Mesenchymal stem cell (in vitro differentiated cells and primary cell): ENCODE results near the gene DUOX2.
A peak's percentile ranks its signal among the peaks of the same experiment; 100 is the strongest.

ENCODE experiments used
- DNase-seq: peaks from one replicate; pipeline ENCODE4 v3.0.0-alpha.2; 2013
- H2AFZ ChIP-seq: one replicate; pipeline ENCODE4 v1.6.1; 2013; ENCODE audit warnings: low read depth, mild to moderate bottlenecking, control low read depth, inconsistent platforms, low read length, moderate library complexity
- H2AK5ac ChIP-seq: 2 replicates; pipeline ENCODE4 v1.6.1; 2013; ENCODE audit warnings: low read length, moderate library complexity, mild to moderate bottlenecking, inconsistent platforms; ENCODE audit not compliant: severe bottlenecking
- H2BK120ac ChIP-seq: one replicate; pipeline ENCODE4 v1.6.1; 2013; ENCODE audit warnings: low read depth, mild to moderate bottlenecking, inconsistent platforms, low read length, moderate library complexity
- H2BK12ac ChIP-seq, 2 experiments: one replicate each; pipeline ENCODE4 v1.6.1; 2013; ENCODE audit warnings: inconsistent platforms in 2 of 2, low read length in 2 of 2, mild to moderate bottlenecking in 2 of 2, moderate library complexity in 2 of 2, control low read depth in 1 of 2
- H2BK15ac ChIP-seq: one replicate; pipeline ENCODE4 v1.6.1; 2013; ENCODE audit warnings: mild to moderate bottlenecking, low read depth, inconsistent platforms; ENCODE audit not compliant: poor library complexity, severe bottlenecking
- H2BK5ac ChIP-seq: 2 replicates; pipeline ENCODE4 v1.6.1; 2013; ENCODE audit warnings: low read depth, mild to moderate bottlenecking, low read length, control low read depth, inconsistent platforms; ENCODE audit not compliant: poor library complexity, severe bottlenecking
- H3K14ac ChIP-seq, 2 experiments: one replicate each; pipeline ENCODE4 v1.6.1; 2013; ENCODE audit warnings: inconsistent platforms in 2 of 2, low read length in 2 of 2, control low read depth in 1 of 2, mild to moderate bottlenecking in 1 of 2, moderate library complexity in 1 of 2
- H3K18ac ChIP-seq, 2 experiments: one replicate each; pipeline ENCODE4 v1.6.1; 2013; ENCODE audit warnings: inconsistent platforms in 2 of 2, low read length in 2 of 2, control low read depth in 1 of 2, low read depth in 1 of 2, mild to moderate bottlenecking in 1 of 2
- H3K23ac ChIP-seq, 2 experiments: one replicate each; pipeline ENCODE4 v1.6.1; 2013; ENCODE audit warnings: inconsistent platforms in 2 of 2, low read length in 2 of 2, mild to moderate bottlenecking in 2 of 2, moderate library complexity in 2 of 2, control low read depth in 1 of 2
- H3K27ac ChIP-seq: 2 replicates; pipeline ENCODE4 v1.5.1; 2013; ENCODE audit warnings: mild to moderate bottlenecking, moderate library complexity, low read length, control low read depth, inconsistent platforms; ENCODE audit not compliant: poor library complexity, severe bottlenecking
- H3K27me3 ChIP-seq, 2 experiments: 2 replicates each; pipeline versions ENCODE4 v1.6.1 to v1.7.0; 2013; ENCODE audit warnings: low read length in 2 of 2, mild to moderate bottlenecking in 2 of 2, moderate library complexity in 2 of 2, control low read depth in 1 of 2, inconsistent platforms in 1 of 2; ENCODE audit not compliant: control insufficient read depth in 1 of 2, insufficient read depth in 1 of 2
- H3K36me3 ChIP-seq, 2 experiments: 2 replicates each; pipeline versions ENCODE4 v1.6.1 to v1.7.0; 2013; ENCODE audit warnings: low read length in 2 of 2, control low read depth in 1 of 2, inconsistent platforms in 1 of 2, low read depth in 1 of 2, mild to moderate bottlenecking in 1 of 2; ENCODE audit not compliant: insufficient read depth in 2 of 2, control insufficient read depth in 1 of 2
- H3K4ac ChIP-seq, 2 experiments: one replicate each; pipeline ENCODE4 v1.6.1; 2013; ENCODE audit warnings: inconsistent platforms in 2 of 2, low read length in 2 of 2, mild to moderate bottlenecking in 2 of 2, moderate library complexity in 2 of 2, control low read depth in 1 of 2, low read depth in 1 of 2
- H3K4me1 ChIP-seq: 2 replicates; pipeline ENCODE4 v1.6.1; 2013; ENCODE audit warnings: low read depth, low read length, control low read depth; ENCODE audit not compliant: control insufficient read depth, insufficient read depth
- H3K4me2 ChIP-seq: 2 replicates; pipeline ENCODE4 v1.6.1; 2013; ENCODE audit warnings: low read length, mild to moderate bottlenecking, inconsistent platforms; ENCODE audit not compliant: poor library complexity, severe bottlenecking
- H3K4me3 ChIP-seq, 2 experiments: 2 replicates each; pipeline versions ENCODE4 v1.5.1 to v1.7.0; 2013; ENCODE audit warnings: low read length in 2 of 2, mild to moderate bottlenecking in 2 of 2, control low read depth in 1 of 2, low read depth in 1 of 2; ENCODE audit not compliant: insufficient read depth in 1 of 2
- H3K79me1 ChIP-seq: replicated peaks from 2 replicates; pipeline ENCODE4 v1.6.1; 2013; ENCODE audit warnings: mild to moderate bottlenecking, control low read depth, low read length, inconsistent platforms; ENCODE audit not compliant: poor library complexity, severe bottlenecking
- H3K9ac ChIP-seq: 2 replicates; pipeline ENCODE4 v1.7.0; 2013; ENCODE audit warnings: mild to moderate bottlenecking, low read length, moderate library complexity
- H3K9me3 ChIP-seq: 2 replicates; pipeline ENCODE4 v1.7.0; 2013; ENCODE audit warnings: mild to moderate bottlenecking, low read length; ENCODE audit not compliant: control insufficient read depth
- H4K8ac ChIP-seq: one replicate; pipeline ENCODE4 v1.6.1; 2013; ENCODE audit warnings: inconsistent platforms, mild to moderate bottlenecking, low read length, moderate library complexity
- H4K91ac ChIP-seq: one replicate; pipeline ENCODE4 v1.6.1; 2013; ENCODE audit warnings: mild to moderate bottlenecking, low read length, inconsistent platforms
- WGBS: methylation state at CpG from one replicate; pipeline ENCODE4 v1.1.7; 2013; ENCODE audit warnings: mixed read lengths; 5-methylcytosine and 5-hydroxymethylcytosine counted together

Gene DUOX2

DNA sequence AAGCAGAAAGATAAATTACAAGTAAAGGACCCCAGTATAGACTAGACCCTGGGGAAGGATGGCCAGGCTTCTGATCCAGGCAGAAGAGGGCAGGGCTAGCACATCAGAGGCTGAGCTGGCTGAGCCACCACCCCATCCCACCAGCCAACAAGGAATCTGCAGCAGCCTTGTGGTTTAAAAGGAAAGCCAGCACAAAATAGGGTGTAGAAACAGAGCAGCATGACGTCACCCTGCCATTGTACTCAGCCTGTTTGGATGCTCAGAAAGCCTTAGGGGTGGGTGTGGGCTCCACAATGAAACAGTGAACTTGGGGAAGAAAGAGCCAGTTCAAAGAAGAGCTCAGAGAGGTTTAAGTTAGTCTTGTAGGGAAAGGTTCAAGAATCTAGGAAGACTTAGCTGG, 44.0 kb upstream of the DUOX2 start:
- WGBS, result 38% methylated on average over 1 of the region's 1 CpG
- Histone ChIP-seq H2BK120ac (no peak overlapping the region), H2BK12ac (no peak overlapping the region), H3K23ac (no peak overlapping the region), H3K79me1 (peaks cover 4% of the 10 kb centered on the region), H2AK5ac (no peak overlapping the region), H2BK15ac (no peak overlapping the region), H3K27ac (no peak overlapping the region), H2BK5ac (no peak overlapping the region), H3K4ac (no peak overlapping the region), H3K4me2 (no peak overlapping the region), H3K14ac (no peak overlapping the region), H3K9ac (peak overlapping the region; percentile 75), H3K27me3 (no peaks in the 10 kb centered on the region), H3K18ac (no peak overlapping the region), H3K4me1 (peaks cover 5% of the 10 kb centered on the region), H2AFZ (no peak overlapping the region), H3K36me3 (peaks cover 0 to 6% of the 10 kb centered on the region in 2 experiments), H3K4me3 (no peak overlapping the region), H3K9me3 (no peaks in the 10 kb centered on the region), H4K8ac (no peak overlapping the region), H4K91ac (no peak overlapping the region)
- peak; percentile 43 for DNase-seq

GRCh38 chr15:45156744-45157455, 42.9 kb upstream of the DUOX2 start:
- 70% methylated on average over 6 of the region's 7 CpGs for WGBS
- Histone ChIP-seq H3K27ac (no peak overlapping the region), H2BK120ac (no peak overlapping the region), H3K9ac (peak overlapping the region; percentile 75), H4K91ac (no peak overlapping the region), H3K4ac (no peak overlapping the region), H2BK5ac (no peak overlapping the region), H2BK12ac (no peak overlapping the region), H4K8ac (no peak overlapping the region), H2BK15ac (no peak overlapping the region), H2AK5ac (no peak overlapping the region), H3K79me1 (peaks cover 4% of the 10 kb centered on the region), H3K14ac (no peak overlapping the region), H3K4me2 (no peak overlapping the region), H3K4me3 (peak overlapping the region in 1 of 2 experiments; percentile 20), H3K18ac (no peak overlapping the region), H2AFZ (no peak overlapping the region), H3K36me3 (peaks cover 0 to 13% of the 10 kb centered on the region in 2 experiments), H3K23ac (no peak overlapping the region), H3K4me1 (no peaks in the 10 kb centered on the region), H3K27me3 (no peaks in the 10 kb centered on the region), H3K9me3 (no peaks in the 10 kb centered on the region)
- DNase-seq, result peak; percentile 25

DNA sequence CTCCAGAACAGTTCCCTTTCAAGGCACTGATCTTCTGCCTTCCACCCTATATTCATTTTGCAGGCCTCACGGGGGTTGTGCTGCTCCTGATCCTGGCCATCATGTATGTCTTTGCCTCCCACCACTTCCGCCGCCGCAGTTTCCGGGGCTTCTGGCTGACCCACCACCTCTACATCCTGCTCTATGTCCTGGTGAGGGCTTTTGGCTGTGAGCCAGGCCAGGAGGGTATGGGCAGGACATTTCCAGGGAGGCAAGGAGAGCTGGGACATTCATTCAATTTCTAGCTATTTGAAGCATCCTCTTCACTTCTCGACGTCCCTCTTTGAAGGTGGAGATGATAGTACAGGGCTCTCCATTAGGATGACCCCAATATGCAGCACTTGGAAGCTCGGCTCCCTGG, 41.8 kb upstream of the DUOX2 start:
- H3K4me2 ChIP-seq, result no peak overlapping the region
- no peak overlapping the region for H2AK5ac ChIP-seq
- H3K27ac ChIP-seq, result no peak overlapping the region
- H2BK120ac ChIP-seq, result no peak overlapping the region
- no peak overlapping the region for H4K8ac ChIP-seq
- H3K36me3 ChIP-seq, result peaks cover 4 to 16% of the 10 kb centered on the region in 2 experiments
- WGBS, result 90% methylated on average over 7 of the region's 8 CpGs
- H3K23ac ChIP-seq, result no peak overlapping the region
- no peak overlapping the region for H2BK15ac ChIP-seq
- no peaks in the 10 kb centered on the region for H3K9me3 ChIP-seq
- peaks cover 2% of the 10 kb centered on the region for H3K79me1 ChIP-seq
- no peaks in the 10 kb centered on the region for H3K4me1 ChIP-seq
- no peak overlapping the region for H4K91ac ChIP-seq
- no peak for DNase-seq
- no peak overlapping the region for H2BK5ac ChIP-seq
- H3K9ac ChIP-seq, result no peak overlapping the region
- no peak overlapping the region for H2BK12ac ChIP-seq
- no peaks in the 10 kb centered on the region for H3K27me3 ChIP-seq
- H3K4me3 ChIP-seq, result no peak overlapping the region
- no peak overlapping the region for H3K18ac ChIP-seq
- H2AFZ ChIP-seq, result no peak overlapping the region
- no peak overlapping the region for H3K14ac ChIP-seq
- H3K4ac ChIP-seq, result no peak overlapping the region

DNA sequence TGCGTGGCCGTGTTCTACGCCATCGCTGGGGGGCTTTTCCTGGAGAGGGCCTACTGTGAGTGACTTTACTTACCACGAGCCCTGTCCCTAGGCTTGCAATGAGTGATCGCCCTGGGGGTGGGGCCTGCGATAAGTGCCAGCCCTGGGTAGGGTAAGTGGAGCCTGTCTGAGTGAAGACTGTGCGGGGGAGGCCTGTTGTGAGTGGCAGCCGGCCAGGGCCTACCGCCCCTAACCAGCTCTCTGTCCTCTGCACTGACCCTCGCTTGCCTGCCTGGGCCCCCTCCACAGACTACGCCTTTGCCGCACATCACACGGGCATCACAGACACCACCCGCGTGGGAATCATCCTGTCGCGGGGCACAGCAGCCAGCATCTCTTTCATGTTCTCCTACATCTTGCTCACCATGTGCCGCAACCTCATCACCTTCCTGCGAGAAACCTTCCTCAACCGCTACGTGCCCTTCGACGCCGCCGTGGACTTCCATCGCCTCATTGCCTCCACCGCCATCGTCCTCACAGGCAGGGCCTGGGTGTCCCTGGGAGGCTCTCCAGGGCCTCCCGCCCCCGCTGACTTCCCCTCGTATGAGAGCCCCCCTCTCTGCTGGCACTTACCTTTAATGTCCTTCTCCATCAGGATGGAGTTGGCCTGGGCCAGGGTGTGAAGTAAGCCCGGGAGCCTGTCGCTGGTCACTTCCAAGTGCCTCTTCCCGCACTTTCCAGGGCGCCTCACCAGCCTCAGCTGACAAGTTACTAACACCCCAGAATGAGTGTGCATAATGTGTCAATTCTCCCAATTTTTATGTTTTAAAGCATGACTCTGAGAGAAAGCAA, 38.2 kb upstream of the DUOX2 start:
- H2AK5ac ChIP-seq, result no peak overlapping the region
- H4K8ac ChIP-seq, result no peak overlapping the region
- no peak overlapping the region for H3K4me3 ChIP-seq
- peaks cover 6% of the 10 kb centered on the region for H3K4me1 ChIP-seq
- WGBS, result 93% methylated on average over 32 of the region's 36 CpGs
- no peak overlapping the region for H2BK120ac ChIP-seq
- no peak overlapping the region for H2BK15ac ChIP-seq
- no peak overlapping the region for H2AFZ ChIP-seq
- no peak overlapping the region for H3K23ac ChIP-seq
- no peak for DNase-seq
- no peak overlapping the region for H2BK5ac ChIP-seq
- peaks cover 4 to 13% of the 10 kb centered on the region in 2 experiments for H3K36me3 ChIP-seq
- no peak overlapping the region for H3K18ac ChIP-seq
- no peak overlapping the region for H4K91ac ChIP-seq
- peak overlapping the region in 1 of 2 experiments; percentile 38 for H3K14ac ChIP-seq
- no peaks in the 10 kb centered on the region for H3K9me3 ChIP-seq
- H3K4ac ChIP-seq, result no peak overlapping the region
- H3K4me2 ChIP-seq, result no peak overlapping the region
- H3K27me3 ChIP-seq, result peaks cover 0 to 7% of the 10 kb centered on the region in 2 experiments
- H2BK12ac ChIP-seq, result no peak overlapping the region
- no peaks in the 10 kb centered on the region for H3K79me1 ChIP-seq
- H3K9ac ChIP-seq, result no peak overlapping the region
- no peak overlapping the region for H3K27ac ChIP-seq
